Suppressor macrophage treated with lipopolysaccharide for 1 hour (primary cell): ENCODE measurements around the gene FOLH1.
"Not testable (repeated sequence)": the region's sequence is repeated elsewhere in the genome, so short reads cannot be mapped to it uniquely, and the experiment has no call there.

ENCODE experiments used
- DNase-seq, 3 donors: peaks; one replicate each; pipeline ENCODE4 v3.0.0-alpha.2; 2020 to 2022

Gene FOLH1

GRCh38 chr11:49175378-49175777 is 33.0 kb downstream of the FOLH1 start:
- DNase-seq: not testable (repeated sequence)

- DNase-seq: not testable (repeated sequence)
Measured at GRCh38 chr11:49174691-49175366, 33.6 kb downstream of the FOLH1 start.

- DNase-seq: not testable (repeated sequence)
Measured at GRCh38 chr11:49171613-49172012, 36.8 kb downstream of the FOLH1 start.

GRCh38 chr11:49169579-49169978 is 38.8 kb downstream of the FOLH1 start:
- not testable (repeated sequence) for DNase-seq

- DNase-seq: not testable (repeated sequence)
Measured at GRCh38 chr11:49168992-49169391, 39.4 kb downstream of the FOLH1 start.

GRCh38 chr11:49151211-49151610 is 57.2 kb downstream of the FOLH1 start:
- no peak for DNase-seq

- DNase-seq: not testable (repeated sequence)
Measured at GRCh38 chr11:49102356-49102755, 106.0 kb downstream of the FOLH1 start.
